Pancreas (tissue), 10 donors: ENCODE data around the gene RAD51B. TPM values are rescaled to one million over a fixed set of nuclear protein-coding genes. Genes with fewer than 3 reads are reported as not detected.
A peak's percentile ranks its signal among the peaks of the same experiment; 100 is the strongest.

Source experiments
- ATAC-seq, 4 donors: fragments of 200-7000 bp; cut with Tn5 transposase; one replicate each; pipeline versions ENCODE4 v1.8.0 to v1.9.1; 2020; ENCODE audit warnings: mild to moderate bottlenecking in 4 of 4, moderate library complexity in 4 of 4
- DNase-seq, 6 donors: peaks; one replicate each; pipeline ENCODE4 v3.0.0-alpha.2; 2020
- FAIRE-seq: peaks from 2 replicates; lab custom pipeline; 2012; peaks lifted over from hg19 to GRCh38; lab: Jason Lieb, UNC
- H3K27ac ChIP-seq, 4 donors: fragments of 200-600 bp; sonication (generic); 1 replicate in 3 of 4; 2 replicates in 1 of 4; pipeline versions ENCODE4 v1.5.0 to v1.8.0; 2020
- H3K27me3 ChIP-seq, 4 donors: fragments of 200-600 bp; one replicate each; pipeline ENCODE4 v1.8.0; 2021
- H3K36me3 ChIP-seq, 3 donors: fragments of 200-600 bp; sonication (generic) in 1 of 3; one replicate each; pipeline versions ENCODE4 v1.5.0 to v1.8.0; 2020 to 2021
- H3K4me1 ChIP-seq, 3 donors: fragments of 200-600 bp; one replicate each; pipeline ENCODE4 v1.8.0; 2021
- H3K4me3 ChIP-seq, 4 donors: fragments of 200-600 bp; sonication (generic) in 2 of 4; one replicate each; pipeline versions ENCODE4 v1.5.0 to v1.8.0; 2020 to 2021
- H3K9me3 ChIP-seq, 4 donors: fragments of 200-600 bp; one replicate each; pipeline ENCODE4 v1.8.0; 2021
- CTCF ChIP-seq, 4 donors: fragments of 200-600 bp; sonication (generic) in 3 of 4; IDR thresholded peaks; one replicate each; pipeline versions ENCODE4 v1.5.0 to v1.8.0; 2021; ENCODE audit warnings: antibody characterized with exemption in 4 of 4
- WGBS, 2 donors: extraction: QIAGEN DNeasy Blood & Tissue Kit; methylation state at CpG; one replicate each; pipeline ENCODE4 v1.1.7; 2013; 5-methylcytosine and 5-hydroxymethylcytosine counted together
- intact Hi-C, 3 donors: fragments of 100-400 bp; cut with DNase I; formaldehyde crosslinking; loops; one replicate each; pipeline versions ENCODE4 v1.11.1 to v1.14.2; 2022
- polyA plus RNA-seq, 2 donors: library from polyadenylated mRNA; stranded (reverse); fragments of 200-250 nt; gene quantifications; one replicate each; pipeline ENCODE4 v1.2.3, GENCODE V29; 2013
- total RNA-seq, 6 donors: library from RNA; stranded (reverse); fragmentation: NEBNext Ultra II Directional in 4 of 6; extraction: Animal tissue kit (Norgen Biotek cat#: 25700) in 4 of 6; gene quantifications; one replicate each; pipeline versions ENCODE4 v1.2.1 to v1.2.4, GENCODE V29; 2021 to 2023
- donor health status: healthy with polysubstance abuse.
- donor health status: DM: no; HTN: no; CAD: no; lungs with moderate emphysema.
- donor health status: DM: no; HTN: no; CAD: no.
- donor health status: control.
- donor health status: control.
- donor health status: Bipolar disorder and iron deficiency.
- donor health status: DM: yes; HTN: yes; CAD: no.
- donor health status: DM: no; HTN: no; CAD: no.
- donor health status: DM: no; HTN: no; CAD: no.
- donor health status: DM: yes; HTN: yes; CAD: no.

The RAD51B gene
- total and polyA plus RNA-seq, 8 donors, result 1.1 to 17.3 (median 5.8) TPM

DNA sequence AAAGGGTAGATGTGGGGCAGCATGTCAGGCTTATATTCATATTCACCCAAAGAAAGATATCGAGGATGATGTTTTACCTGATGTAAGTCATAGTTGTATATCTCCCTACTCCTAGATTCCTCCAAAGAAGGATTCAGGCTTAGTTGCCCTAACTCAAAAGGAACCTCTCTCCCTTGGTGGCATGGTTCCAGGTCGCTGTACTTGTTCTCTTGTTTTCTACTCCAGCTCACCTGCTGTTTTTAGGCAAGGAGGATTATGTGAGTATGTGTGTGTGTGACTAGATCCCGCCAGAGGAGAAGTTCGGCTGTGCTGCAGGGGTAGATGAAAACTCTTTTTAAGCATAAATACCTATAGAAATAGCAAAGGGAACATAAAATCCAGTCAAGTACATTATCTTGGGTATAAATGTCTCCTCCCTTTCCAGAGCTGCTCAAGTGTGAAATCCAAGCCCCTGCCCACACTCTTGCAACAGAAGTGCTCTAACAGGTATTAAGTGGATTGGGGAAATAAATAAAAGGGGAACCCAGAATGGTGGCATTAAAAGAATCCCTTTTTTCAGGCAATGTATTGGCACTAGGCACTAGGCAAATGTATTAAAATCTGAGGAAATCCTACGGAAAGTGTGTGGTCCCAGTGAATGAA lies 597.6 kb downstream of the RAD51B start:
- DNase-seq (no peak), FAIRE-seq (no peak), ATAC-seq (no peak)
- Histone ChIP-seq H3K36me3 (no peaks in the 10 kb centered on the region), H3K27me3 (no peaks in the 10 kb centered on the region), H3K9me3 (no peaks in the 10 kb centered on the region), H3K27ac (no peak overlapping the region), H3K4me3 (no peak overlapping the region), H3K4me1 (no peaks in the 10 kb centered on the region)
- 87 to 93% methylated on average over 5 of the region's 5 CpGs for WGBS, 2 donors
- TF ChIP-seq CTCF (IDR thresholded peaks at IDR 0.05), result no peak
- intact Hi-C loops, result no loop called here

DNA sequence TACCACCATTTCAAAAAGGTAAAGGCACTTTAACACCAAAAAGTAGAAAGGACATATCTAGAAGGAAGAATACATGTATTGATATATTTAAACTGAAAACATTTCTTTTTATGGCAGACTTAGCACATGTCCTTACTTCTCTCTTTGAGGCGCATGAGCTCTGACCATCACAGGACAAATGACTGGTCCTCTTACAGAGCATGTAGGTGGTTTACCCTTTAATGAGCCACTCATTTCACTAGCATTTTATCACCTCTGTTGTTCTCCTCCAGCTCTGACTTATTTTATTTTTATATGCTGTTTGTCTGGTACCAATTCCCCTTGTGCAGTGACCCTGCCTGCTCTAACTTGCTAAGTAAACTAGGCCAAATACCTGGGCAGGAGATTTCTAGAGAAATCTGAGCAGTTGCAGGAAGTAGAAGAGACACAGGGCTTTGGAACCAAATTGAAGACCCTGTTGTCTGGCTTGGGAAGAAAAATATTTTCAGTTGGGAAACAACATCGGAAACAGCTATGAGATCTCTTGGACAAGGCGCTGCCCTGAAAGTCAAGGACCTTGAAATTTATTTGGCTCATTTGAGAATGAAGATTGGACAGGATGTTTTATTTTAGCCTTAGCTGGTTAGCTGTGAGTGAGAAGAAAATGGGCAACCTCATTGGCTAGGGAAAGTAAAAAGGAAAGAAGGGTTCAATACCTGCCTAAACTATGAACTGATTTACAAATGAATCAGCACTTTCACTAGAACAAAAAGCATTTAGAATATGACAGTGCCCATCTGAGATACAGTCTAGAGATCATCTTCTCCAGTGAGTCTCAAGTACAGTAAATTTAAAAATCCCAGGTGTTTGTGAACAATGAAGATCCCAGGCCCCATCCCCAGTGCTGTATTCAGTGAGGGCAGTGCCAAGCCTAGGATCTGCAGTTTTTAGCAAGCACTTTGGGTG lies 598.9 kb downstream of the RAD51B start:
- H3K4me1 ChIP-seq, result no peaks in the 10 kb centered on the region
- ATAC-seq (peak in 1 of 4 donors; percentile 54), DNase-seq (no peak), FAIRE-seq (no peak)
- intact Hi-C loops, result no loop called here
- no peak overlapping the region for H3K27ac ChIP-seq
- H3K27me3 ChIP-seq, result no peaks in the 10 kb centered on the region
- no peaks in the 10 kb centered on the region for H3K9me3 ChIP-seq
- no peak for TF ChIP-seq CTCF (IDR thresholded peaks at IDR 0.05)
- no peaks in the 10 kb centered on the region for H3K36me3 ChIP-seq
- 68 to 74% methylated on average over 3 of the region's 3 CpGs for WGBS, 2 donors
- H3K4me3 ChIP-seq, result no peak overlapping the region

- no peak for TF ChIP-seq CTCF (IDR thresholded peaks at IDR 0.05)
- DNase-seq (no peak), FAIRE-seq (no peak)
These were observed 600.8 kb downstream of the RAD51B start for GRCh38 chr14:68420350-68420749.

DNA sequence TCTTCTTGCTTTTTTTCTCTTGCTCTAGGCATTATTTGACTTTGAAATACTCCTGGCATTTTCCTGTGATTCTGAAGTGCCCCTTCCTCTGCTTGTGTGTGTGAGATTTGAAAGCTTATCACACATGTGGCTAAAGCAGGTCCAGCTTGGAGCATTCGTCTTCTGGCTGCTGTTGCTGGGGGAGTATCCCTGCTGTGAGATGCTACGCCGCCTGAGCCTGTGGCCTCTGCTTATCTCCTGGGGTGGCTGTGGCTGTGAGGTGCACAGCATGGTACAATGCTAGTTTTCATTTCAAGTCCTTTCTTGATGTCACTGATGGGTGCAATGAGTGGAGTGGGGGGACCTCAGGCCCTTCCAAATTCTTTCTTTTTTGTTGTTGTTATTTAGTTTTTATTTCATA lies 601.5 kb downstream of the RAD51B start:
- FAIRE-seq, result no peak
- H3K27me3 ChIP-seq, result no peaks in the 10 kb centered on the region
- no peaks in the 10 kb centered on the region for H3K4me1 ChIP-seq
- H3K9me3 ChIP-seq, result no peaks in the 10 kb centered on the region
- intact Hi-C loops, result no loop called here
- no peak for ATAC-seq
- DNase-seq, result no peak
- H3K4me3 ChIP-seq, result no peak overlapping the region
- no peak for TF ChIP-seq CTCF (IDR thresholded peaks at IDR 0.05)
- 72 to 97% methylated on average over 3 of the region's 3 CpGs for WGBS, 2 donors
- no peaks in the 10 kb centered on the region for H3K36me3 ChIP-seq
- no peak overlapping the region for H3K27ac ChIP-seq

More at GRCh38 chr14:68420350-68420749, 600.8 kb downstream of the RAD51B start:
- no peaks in the 10 kb centered on the region for H3K9me3 ChIP-seq
- H3K4me1 ChIP-seq, result no peaks in the 10 kb centered on the region
- intact Hi-C loops, result no loop called here
- 75 to 88% methylated on average over 5 of the region's 5 CpGs for WGBS, 2 donors
- H3K27ac ChIP-seq, result no peak overlapping the region
- H3K27me3 ChIP-seq, result no peaks in the 10 kb centered on the region
- H3K36me3 ChIP-seq, result no peaks in the 10 kb centered on the region
- no peak overlapping the region for H3K4me3 ChIP-seq
- ATAC-seq, result no peak
